GM12874 (cell line): ENCODE measurements around the gene AVP.

Experiments used
- TF ChIP-seq, protein P1 (sequence below): IDR thresholded peaks from 2 replicates; pipeline ENCODE4 v1.5.1; 2011; ENCODE audit warnings: low read depth, mild to moderate bottlenecking, control low read depth, low read length, moderate library complexity; ENCODE audit not compliant: insufficient read depth

The AVP gene

DNA sequence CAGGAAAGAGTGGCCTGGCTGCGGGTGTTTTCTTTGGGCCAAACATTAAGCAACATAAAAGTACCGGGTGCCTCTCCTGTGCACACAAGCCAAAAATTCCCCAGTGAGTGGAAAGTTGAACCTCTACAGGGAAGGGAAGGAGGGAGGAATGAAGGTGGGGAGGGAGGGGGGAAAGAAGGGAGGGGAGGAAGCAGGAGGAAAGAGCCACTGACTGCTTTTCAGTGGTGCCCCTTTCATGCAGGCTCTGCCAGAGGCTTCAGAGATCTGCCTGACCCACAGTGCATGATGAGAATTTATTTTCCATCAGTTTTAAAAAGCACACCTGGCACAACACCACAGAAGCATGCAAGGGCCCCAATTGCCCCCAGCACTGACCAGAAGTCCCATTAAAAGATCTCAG, 27.5 kb upstream of the AVP start:
- TF ChIP-seq, protein P1, sequence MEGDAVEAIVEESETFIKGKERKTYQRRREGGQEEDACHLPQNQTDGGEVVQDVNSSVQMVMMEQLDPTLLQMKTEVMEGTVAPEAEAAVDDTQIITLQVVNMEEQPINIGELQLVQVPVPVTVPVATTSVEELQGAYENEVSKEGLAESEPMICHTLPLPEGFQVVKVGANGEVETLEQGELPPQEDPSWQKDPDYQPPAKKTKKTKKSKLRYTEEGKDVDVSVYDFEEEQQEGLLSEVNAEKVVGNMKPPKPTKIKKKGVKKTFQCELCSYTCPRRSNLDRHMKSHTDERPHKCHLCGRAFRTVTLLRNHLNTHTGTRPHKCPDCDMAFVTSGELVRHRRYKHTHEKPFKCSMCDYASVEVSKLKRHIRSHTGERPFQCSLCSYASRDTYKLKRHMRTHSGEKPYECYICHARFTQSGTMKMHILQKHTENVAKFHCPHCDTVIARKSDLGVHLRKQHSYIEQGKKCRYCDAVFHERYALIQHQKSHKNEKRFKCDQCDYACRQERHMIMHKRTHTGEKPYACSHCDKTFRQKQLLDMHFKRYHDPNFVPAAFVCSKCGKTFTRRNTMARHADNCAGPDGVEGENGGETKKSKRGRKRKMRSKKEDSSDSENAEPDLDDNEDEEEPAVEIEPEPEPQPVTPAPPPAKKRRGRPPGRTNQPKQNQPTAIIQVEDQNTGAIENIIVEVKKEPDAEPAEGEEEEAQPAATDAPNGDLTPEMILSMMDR = no peak

DNA sequence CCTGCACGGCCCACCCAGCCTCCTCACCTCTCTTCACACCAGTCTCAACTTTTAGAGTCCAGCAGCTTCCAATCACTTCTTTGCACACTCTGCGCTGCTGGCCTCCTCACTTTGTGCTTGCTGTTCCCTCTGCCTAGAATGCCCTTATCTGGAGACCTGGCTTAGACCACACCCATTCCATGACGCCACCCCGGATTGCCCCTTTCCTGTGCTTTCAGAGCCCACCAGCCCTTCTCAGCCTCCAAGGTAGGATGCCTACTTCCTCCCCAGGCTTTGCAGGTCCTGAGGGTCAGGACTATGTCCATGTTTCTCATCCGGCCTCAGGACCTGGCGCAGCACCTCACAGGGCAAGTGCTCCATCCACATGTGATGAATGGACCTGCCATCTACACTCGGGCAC, 27.0 kb upstream of the AVP start:
- TF ChIP-seq, protein P1 = no peak

DNA sequence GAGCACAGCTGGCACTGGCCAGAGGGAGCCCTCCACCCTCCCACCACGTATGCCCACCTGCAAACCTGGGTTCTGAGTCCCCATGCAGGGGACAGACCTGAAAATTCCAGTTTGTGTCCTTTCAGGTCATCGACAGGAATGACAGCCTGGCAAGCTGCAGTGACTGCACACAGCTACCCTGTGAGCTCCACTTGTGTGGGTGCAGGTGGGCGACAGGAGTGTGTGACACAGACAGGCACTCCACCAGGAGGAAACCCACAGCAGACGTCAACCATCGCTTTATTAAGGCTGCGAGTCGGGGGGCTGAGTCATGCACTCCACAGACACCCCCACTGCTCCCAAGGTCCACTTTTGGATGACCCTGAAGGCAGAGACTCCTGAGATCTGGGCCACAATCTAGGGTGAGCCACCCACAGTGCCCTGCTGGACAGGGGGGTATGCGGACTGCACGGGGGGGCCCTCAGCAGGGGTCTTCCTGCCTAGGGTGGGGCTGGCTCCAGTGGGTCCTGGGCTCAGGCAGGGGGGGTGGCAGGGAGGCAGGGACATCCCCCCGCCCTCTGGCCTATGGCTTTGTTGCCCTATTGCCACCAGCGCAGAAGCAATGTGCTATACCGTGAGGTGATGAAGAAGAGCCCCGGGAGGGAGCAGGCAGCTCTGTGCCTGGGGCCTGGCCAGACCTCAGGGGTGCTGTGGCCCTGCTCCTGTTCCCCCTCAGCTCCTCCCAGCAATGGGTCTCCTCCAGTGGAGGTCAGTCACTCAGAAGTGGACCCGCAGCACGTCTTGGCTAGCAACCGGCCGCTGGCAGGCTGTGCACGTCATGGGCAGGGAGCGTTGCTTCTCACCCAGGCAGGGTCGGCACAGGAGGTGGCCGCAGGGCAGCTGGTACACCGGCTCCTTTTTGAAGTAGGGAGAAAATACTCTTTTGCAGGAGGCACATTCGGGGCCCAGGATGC, 25.1 kb upstream of the AVP start:
- TF ChIP-seq, protein P1 = no peak

DNA sequence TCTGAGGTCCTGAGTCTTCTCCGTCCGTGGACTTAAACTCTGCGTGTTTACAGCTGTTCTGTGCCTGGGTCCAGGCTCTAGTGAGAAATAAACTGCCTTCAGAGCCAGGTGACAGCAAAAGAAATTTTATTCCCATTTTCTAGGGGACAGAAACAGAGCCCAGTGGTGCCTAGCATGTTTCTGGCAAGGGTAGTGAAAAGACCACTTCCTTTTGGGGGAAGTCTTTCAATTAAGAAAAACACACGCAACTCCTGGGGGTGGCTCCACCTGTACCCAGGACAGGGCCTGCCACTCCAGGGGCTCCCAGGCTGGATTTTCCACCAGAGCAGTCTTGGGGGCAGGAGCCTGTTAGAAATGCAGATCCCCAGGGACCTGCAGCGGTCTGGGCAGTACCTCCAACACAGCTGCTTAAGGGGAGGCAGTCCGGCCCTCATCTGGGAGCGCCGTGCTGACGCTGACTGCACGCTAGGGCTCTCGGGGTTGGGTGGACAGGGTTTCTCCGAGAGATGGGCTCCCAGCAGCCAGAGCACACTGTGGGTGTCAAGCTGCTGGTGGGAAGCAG, 23.0 kb upstream of the AVP start:
- TF ChIP-seq, protein P1 = no peak

DNA sequence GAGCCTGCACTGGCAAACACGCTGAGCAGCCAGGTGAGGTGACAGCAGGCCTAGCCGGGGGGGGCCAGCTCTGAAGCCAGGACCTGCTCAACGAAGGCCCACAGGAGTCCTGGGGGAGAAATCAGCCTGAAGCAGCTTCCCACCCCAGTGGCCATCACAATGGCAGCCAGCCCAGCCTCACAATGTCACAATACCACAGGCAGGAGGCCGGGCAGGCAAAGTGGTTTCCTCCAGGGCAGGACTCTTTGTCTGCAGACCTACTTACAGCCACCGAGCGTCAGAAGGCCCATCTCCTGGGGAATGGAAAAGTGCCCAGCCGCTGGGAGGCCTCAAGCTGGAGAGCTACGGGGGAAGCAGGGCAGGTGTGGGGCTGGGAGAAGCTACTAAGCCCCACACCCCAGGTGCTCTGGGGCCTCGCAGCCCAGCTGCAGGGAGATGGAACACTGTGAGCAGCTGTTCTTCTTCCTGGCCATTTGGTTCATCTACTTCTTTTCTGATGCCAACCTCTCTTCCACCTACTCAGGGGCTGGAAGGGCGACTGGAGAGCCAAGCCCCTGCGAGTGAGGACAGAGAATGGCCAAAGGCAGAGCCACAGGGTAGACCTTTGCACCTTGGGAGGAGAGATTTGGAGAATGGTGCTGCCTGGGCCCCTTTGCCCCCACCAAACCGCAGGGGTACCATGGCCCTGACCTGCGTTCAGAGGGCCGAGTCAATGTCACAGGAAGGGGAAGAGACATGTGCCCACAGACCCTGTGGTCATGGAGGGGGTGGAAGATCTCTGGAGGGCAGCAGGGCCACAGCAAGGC, 22.3 kb upstream of the AVP start:
- TF ChIP-seq, protein P1 = no peak

DNA sequence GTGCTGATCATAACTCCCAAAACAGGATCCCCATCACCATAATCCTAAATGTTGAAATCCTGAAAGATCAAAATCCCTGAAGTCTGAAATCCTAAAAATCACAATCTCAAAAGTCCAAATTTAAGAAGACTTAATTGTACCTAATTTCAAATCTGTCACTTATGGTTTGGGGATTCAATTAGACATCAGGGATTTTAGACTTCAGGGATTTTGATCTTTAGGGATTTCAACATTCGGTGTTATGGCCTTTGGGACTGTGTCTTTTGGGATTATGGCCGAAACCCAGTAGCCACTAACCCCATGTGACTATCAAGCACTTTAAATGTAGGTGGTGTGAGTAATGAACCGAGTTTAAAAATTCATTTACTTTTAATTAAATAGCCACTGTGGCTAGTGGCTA, 21.7 kb upstream of the AVP start:
- TF ChIP-seq, protein P1 = no peak
